A549 (cell line): Measurements from ENCODE around the gene FER. TPM values are rescaled to one million over a fixed set of nuclear protein-coding genes. Genes with fewer than 3 reads are reported as not detected.

ENCODE experiments used
- ATAC-seq, 2 experiments: fragments of 200-7000 bp in 1 of 2; fragments of >200 bp in 1 of 2; cut with Nextera tagmentation in 1 of 2; cut with Tn5 transposase in 1 of 2; 3 replicates each; pipeline versions ENCODE4 v1.8.0 to v1.9.1; 2018 to 2020; ENCODE audit warnings: mild to moderate bottlenecking in 1 of 2, moderate library complexity in 1 of 2
- CTCF ChIA-PET: fragments of 300-600 bp; sonication (Branson Sonifier 250); formaldehyde crosslinking; extraction: SDS; loops from one replicate; lab custom pipeline; 2021; ENCODE audit warnings: antibody characterized with exemption, inconsistent platforms; lab: Yijun Ruan, JAX
- POLR2A ChIA-PET: fragments of 350-600 bp; formaldehyde crosslinking; extraction: SDS; loops from one replicate; lab custom pipeline; 2021; ENCODE audit warnings: antibody characterized with exemption, inconsistent platforms; lab: Yijun Ruan, JAX
- DNase-seq, 2 experiments: peaks; one replicate each; pipeline versions ENCODE4 v3.0.0 to v3.0.0-alpha.2; 2011 to 2016; ENCODE audit warnings: low read depth in 1 of 2, low spot score in 1 of 2
- FAIRE-seq: peaks from 2 replicates; lab custom pipeline; 2011; peaks lifted over from hg19 to GRCh38; lab: Jason Lieb, UNC
- H3K27ac ChIP-seq, 2 experiments: fragments of >200 bp; sonication (Bioruptor Twin); formaldehyde crosslinking; 3 replicates each; pipeline ENCODE4 v1.5.1; 2016 to 2017
- H3K4me1 ChIP-seq: fragments of >200 bp; sonication (Bioruptor Twin); formaldehyde crosslinking; 3 replicates; pipeline ENCODE4 v1.6.1; 2016
- H3K4me2 ChIP-seq: fragments of >200 bp; sonication (Bioruptor Twin); formaldehyde crosslinking; 3 replicates; pipeline ENCODE4 v1.6.1; 2016
- H3K4me3 ChIP-seq: fragments of >200 bp; sonication (Bioruptor Twin); formaldehyde crosslinking; 3 replicates; pipeline ENCODE4 v1.5.1; 2016
- H3K9me3 ChIP-seq: fragments of >200 bp; sonication (Bioruptor Twin); formaldehyde crosslinking; 3 replicates; pipeline ENCODE4 v1.6.1; 2016
- FOSL2 ChIP-seq, 2 experiments: fragments of 450-650 bp in 1 of 2; fragments of >200 bp in 1 of 2; sonication (Bioruptor Twin) in 1 of 2; formaldehyde crosslinking; IDR thresholded peaks; 2 replicates each; pipeline versions ENCODE4 v1.5.0 to v1.6.1; 2016 to 2020; ENCODE audit warnings: mild to moderate bottlenecking in 1 of 2, moderate library complexity in 1 of 2
- GATA3 ChIP-seq: IDR thresholded peaks from 2 replicates; pipeline ENCODE4 v1.6.1; 2012; ENCODE audit warnings: borderline replicate concordance
- HMGXB4 ChIP-seq: fragments of 250-450 bp; sonication (Bioruptor Pico); IDR thresholded peaks from 2 replicates; pipeline ENCODE4 v1.5.0; 2021; ENCODE audit warnings: mild to moderate bottlenecking, moderate library complexity, borderline replicate concordance
- JUN ChIP-seq, 2 experiments: fragments of >200 bp; sonication (Bioruptor Twin); formaldehyde crosslinking; IDR thresholded peaks; 2 replicates in 1 of 2; 3 replicates in 1 of 2; pipeline ENCODE4 v1.6.1; 2016 to 2017
- JUNB ChIP-seq: fragments of >200 bp; sonication (Bioruptor Twin); formaldehyde crosslinking; IDR thresholded peaks from 2 replicates; pipeline ENCODE4 v1.6.1; 2016
- KDM1A ChIP-seq: fragments of 200-600 bp; sonication (generic); IDR thresholded peaks from 2 replicates; pipeline ENCODE4 v1.6.1; 2016; ENCODE audit warnings: low read depth, mild to moderate bottlenecking
- KDM5A ChIP-seq: fragments of 200-600 bp; sonication (generic); IDR thresholded peaks from 2 replicates; pipeline ENCODE4 v1.6.1; 2016; ENCODE audit warnings: antibody characterized with exemption, mild to moderate bottlenecking
- MAX ChIP-seq: IDR thresholded peaks from 2 replicates; pipeline ENCODE4 v1.6.1; 2012
- MAZ ChIP-seq: fragments of 150-350 bp; IDR thresholded peaks from 2 replicates; pipeline ENCODE4 v1.6.1; 2014; ENCODE audit warnings: antibody characterized with exemption, low read depth, low read length, borderline replicate concordance
- NFE2L2 ChIP-seq: fragments of 150-350 bp; conservative IDR thresholded peaks from 2 replicates; pipeline ENCODE4 v1.6.1; 2014; ENCODE audit warnings: low read length
- NR3C1 ChIP-seq: fragments of >200 bp; sonication (Bioruptor Twin); formaldehyde crosslinking; IDR thresholded peaks from 3 replicates; pipeline ENCODE4 v1.6.1; 2017
- PHF8 ChIP-seq: fragments of 200-600 bp; sonication (generic); IDR thresholded peaks from 2 replicates; pipeline ENCODE4 v1.6.1; 2016; ENCODE audit warnings: low read depth, mild to moderate bottlenecking, antibody characterized with exemption, moderate library complexity, borderline replicate concordance
- POLR2A ChIP-seq: IDR thresholded peaks from 2 replicates; pipeline ENCODE4 v1.6.1; 2012; ENCODE audit warnings: mild to moderate bottlenecking, low read length
- RNF2 ChIP-seq: fragments of 200-600 bp; sonication (generic); IDR thresholded peaks from 2 replicates; pipeline ENCODE4 v1.6.1; 2016; ENCODE audit warnings: low read depth, mild to moderate bottlenecking, antibody characterized with exemption, moderate library complexity, borderline replicate concordance
- SMC3 ChIP-seq: fragments of >200 bp; sonication (Bioruptor Twin); formaldehyde crosslinking; IDR thresholded peaks from 3 replicates; pipeline ENCODE4 v1.6.1; 2018; ENCODE audit warnings: inconsistent platforms
- TFCP2L1 ChIP-seq: fragments of 250-450 bp; sonication (Bioruptor Pico); IDR thresholded peaks from 2 replicates; pipeline ENCODE4 v1.5.0; 2021; ENCODE audit warnings: mild to moderate bottlenecking
- WGBS: methylation state at CpG from one replicate; pipeline ENCODE4 v1.1.6; 2017; ENCODE audit errors: missing lambda C conversion rate; 5-methylcytosine and 5-hydroxymethylcytosine counted together
- polyA plus RNA-seq, 4 experiments: library from polyadenylated mRNA; depleted of rRNA in 3 of 4; stranded (reverse); fragments of >200 nt; fragmentation: RNase III in 1 of 4; extraction: RNeasy Plus Mini Kit Qiagen cat#74134 plus additional on column Dnase treatment in 1 of 4; gene quantifications; 2 replicates in 3 of 4; 3 replicates in 1 of 4; pipeline ENCODE4 v1.2.3, GENCODE V29; 2011 to 2017
- TF ChIP-seq, protein P1 (sequence below): IDR thresholded peaks from 2 replicates; pipeline ENCODE4 v1.6.1; 2012; ENCODE audit warnings: low read depth, borderline replicate concordance

Gene FER
- polyA plus RNA-seq, 2 of the 4 experiments (the other 2 are of a cell fraction), result 3.6 to 12.3 TPM

DNA sequence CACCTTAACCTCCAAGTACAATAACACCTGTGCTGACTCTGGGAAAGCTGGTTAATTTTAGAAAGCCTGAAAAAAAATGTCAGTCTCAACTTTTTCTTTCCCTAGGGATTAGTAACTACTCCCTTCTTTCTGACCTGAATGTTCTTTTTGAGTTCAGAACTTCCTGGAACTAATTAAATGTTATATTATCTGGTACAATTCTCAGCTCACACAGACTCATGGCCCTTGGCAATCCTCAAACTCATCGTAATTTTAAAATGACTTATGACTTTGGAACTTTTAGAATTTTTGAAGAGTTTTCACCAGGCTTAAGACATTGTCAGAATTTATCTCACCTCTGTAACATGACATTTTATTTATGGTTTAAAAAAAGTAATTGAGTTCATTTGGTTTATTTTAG is 315.0 kb downstream of the FER start:
- ChIA-PET POLR2A (no interaction called here), CTCF (interaction anchor here (1.2 kb wide), 1 partner anchor 36 kb away, joined by 3 read pairs; no protein-coding TSS in a partner anchor)
- TF ChIP-seq JUN (IDR thresholded peaks at IDR 0.05) (no peak), PHF8 (no peak)
- Histone ChIP-seq H3K4me2 (no peak overlapping the region), H3K9me3 (no peaks in the 10 kb centered on the region), H3K4me1 (no peaks in the 10 kb centered on the region), H3K27ac (no peak overlapping the region), H3K4me3 (no peak overlapping the region)
- 79% methylated on average over 1 of the region's 1 CpG for WGBS
- no peak for DNase-seq
- ATAC-seq, result no peak
- FAIRE-seq, result no peak

DNA sequence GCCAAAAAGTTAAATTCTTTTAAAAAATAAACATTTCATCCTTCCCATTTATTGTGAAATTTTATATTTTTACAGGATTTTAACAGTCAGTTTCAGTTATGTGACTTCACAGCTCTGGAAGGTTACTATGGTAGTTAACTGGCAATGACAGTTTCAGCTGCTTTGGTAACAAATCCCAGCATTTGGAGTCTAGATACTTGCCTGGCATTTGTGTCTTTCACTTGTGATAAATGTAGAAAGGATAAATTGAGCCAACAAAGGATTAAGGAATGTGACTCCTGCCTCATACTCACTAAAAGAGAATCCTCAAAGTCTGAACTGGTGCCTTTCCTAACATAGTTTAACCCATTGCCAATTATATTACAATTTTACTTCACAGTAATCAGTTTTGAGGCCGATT is 315.5 kb downstream of the FER start:
- ATAC-seq, result no peak
- Histone ChIP-seq H3K27ac (no peak overlapping the region), H3K4me2 (no peak overlapping the region)
- TF ChIP-seq JUNB (no peak), SMC3 (no peak), NR3C1 (no peak), MAX (no peak), GATA3 (no peak), KDM5A (no peak)
- TF ChIP-seq, protein P1, sequence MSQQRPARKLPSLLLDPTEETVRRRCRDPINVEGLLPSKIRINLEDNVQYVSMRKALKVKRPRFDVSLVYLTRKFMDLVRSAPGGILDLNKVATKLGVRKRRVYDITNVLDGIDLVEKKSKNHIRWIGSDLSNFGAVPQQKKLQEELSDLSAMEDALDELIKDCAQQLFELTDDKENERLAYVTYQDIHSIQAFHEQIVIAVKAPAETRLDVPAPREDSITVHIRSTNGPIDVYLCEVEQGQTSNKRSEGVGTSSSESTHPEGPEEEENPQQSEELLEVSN, result no peak
- TF ChIP-seq, all 56 proteins: peak for 0
- H3K9me3 ChIP-seq, result no peaks in the 10 kb centered on the region
- H3K4me1 ChIP-seq, result no peaks in the 10 kb centered on the region
- FAIRE-seq (no peak), DNase-seq (no peak)
- POLR2A ChIA-PET, result no interaction called here
- no peak overlapping the region for H3K4me3 ChIP-seq
- 57% methylated on average over 1 of the region's 1 CpG for WGBS
- CTCF ChIA-PET, result interaction anchor here (1.2 kb wide), 1 partner anchor 35 kb away, joined by 3 read pairs; no protein-coding TSS in a partner anchor

- Histone ChIP-seq H3K4me1 (no peaks in the 10 kb centered on the region), H3K9me3 (no peaks in the 10 kb centered on the region), H3K4me2 (no peak overlapping the region), H3K27ac (no peak overlapping the region), H3K4me3 (no peak overlapping the region)
- DNase-seq (no peak), ATAC-seq (no peak), FAIRE-seq (no peak)
- TF ChIP-seq POLR2A (no peak), HMGXB4 (no peak), FOSL2 (IDR thresholded peaks at IDR 0.05) (no peak), FOSL2 (CRISPR knock-in tag; IDR thresholded peaks at IDR 0.05) (no peak)
- CTCF ChIA-PET, result no interaction called here
- 89% methylated on average over 2 of the region's 2 CpGs for WGBS
- POLR2A ChIA-PET, result no interaction called here
These were observed 329.0 kb downstream of the FER start for GRCh38 chr5:109076741-109077140.

DNA sequence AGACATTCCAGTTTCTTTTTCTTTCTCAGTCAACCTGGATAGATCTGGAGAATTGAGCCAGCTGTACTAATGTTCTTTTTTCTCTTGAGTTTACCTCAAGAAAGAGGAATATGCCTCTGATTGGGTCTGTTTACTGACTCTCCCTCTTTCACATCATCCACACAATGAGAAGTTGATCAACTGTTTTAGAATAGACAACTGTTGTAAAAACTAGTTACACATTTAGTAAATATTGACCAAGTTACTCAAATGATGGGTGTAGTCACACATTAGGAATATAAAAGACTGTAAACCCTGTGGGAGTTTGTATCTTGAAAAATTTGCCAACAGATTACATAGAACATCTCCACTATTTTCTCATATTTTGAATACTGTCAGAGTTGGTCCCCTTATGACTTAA is 330.8 kb downstream of the FER start:
- ATAC-seq, result no peak
- H3K4me2 ChIP-seq, result no peak overlapping the region
- no peaks in the 10 kb centered on the region for H3K4me1 ChIP-seq
- no peaks in the 10 kb centered on the region for H3K9me3 ChIP-seq
- H3K27ac ChIP-seq, result no peak overlapping the region
- ChIA-PET POLR2A (no interaction called here), CTCF (no interaction called here)
- no peak for DNase-seq
- H3K4me3 ChIP-seq, result no peak overlapping the region
- no peak for TF ChIP-seq RNF2
- TF ChIP-seq MAZ, result no peak
- TF ChIP-seq KDM1A, result no peak
- TF ChIP-seq SMC3, result no peak
- no peak for TF ChIP-seq NFE2L2
- TF ChIP-seq TFCP2L1 (CRISPR knock-in tag), result no peak
- no peak for FAIRE-seq
